ENCODE results near the gene MRPL54. TPM values are rescaled to one million over a fixed set of nuclear protein-coding genes. Genes with fewer than 3 reads are reported as not detected.

Gene MRPL54
- total RNA-seq (2014; rRNA removed) (73.9 and 80.8 TPM in 2 replicates), Bru-seq, nascent RNA (percentile 53 among the genes with signal in this experiment), BruChase-seq, experiment 1, labeled RNA remaining after a 6-hour chase (percentile 78 among the genes with signal in this experiment), BruChase-seq, experiment 2, labeled RNA remaining after a 2-hour chase (percentile 51 among the genes with signal in this experiment)
- long read RNA-seq, transcript MRPL54-201 (3 exons, 626 nt) = major isoform, 12 of 19 reads
- long read RNA-seq, partial matches to known transcripts = 7 of 19 reads
- long read RNA-seq, other reads (novel, unspliced or antisense) = 0 of 19 reads

DNA sequence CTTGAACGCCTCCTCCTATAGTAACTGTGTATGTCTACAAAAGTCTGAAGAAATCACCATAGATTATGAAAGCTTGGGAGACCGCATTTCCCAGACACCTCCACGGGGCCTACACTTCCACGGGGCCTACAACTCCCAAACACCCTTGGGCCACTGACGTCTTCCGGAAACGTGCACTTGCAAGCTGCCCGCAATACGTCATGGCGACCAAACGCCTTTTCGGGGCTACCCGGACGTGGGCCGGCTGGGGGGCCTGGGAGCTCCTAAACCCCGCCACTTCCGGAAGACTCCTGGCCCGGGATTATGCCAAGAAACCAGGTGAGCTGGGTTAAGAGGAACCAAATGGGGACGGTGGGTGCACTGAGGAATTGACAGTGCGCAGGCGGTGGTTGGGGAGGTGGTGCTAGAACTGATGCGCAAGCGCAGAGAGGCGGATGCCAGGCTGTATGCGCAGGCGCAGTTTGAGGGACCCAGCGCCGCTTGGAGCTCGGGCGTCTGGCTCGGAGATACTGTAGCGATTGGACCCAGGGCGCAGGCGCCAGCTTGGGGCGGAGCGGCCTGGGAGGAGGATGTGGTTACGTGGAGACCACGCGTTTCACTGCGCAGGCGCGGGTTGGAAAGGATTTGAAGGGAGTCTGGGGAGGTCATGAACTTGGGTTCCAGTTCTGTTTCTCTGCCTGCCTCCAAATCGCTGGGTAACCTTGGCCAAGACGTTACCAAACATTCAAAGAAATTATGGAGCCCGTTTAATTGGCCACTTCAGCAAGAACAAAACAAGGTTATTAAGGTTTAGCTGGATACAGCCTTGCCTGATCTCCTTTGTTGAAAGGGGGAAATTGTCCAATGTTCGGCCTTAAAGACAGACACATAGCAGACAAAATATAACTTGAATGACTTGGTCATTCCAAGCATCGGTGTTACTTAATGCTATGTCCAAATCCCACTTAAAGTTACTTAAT, at the start of gene MRPL54:
MRPL54 (plus strand) TSS at position 182 of the 959 bp plus-strand sequence; CDS start at position 201, 19 bp downstream.
- Histone ChIP-seq H3K27me3 (ENCODE audit: low read length) (no peaks in the 10 kb centered on the region), H3K79me2 (ENCODE audit: low read length) (peaks cover 28% of the 10 kb centered on the region), H3K36me3 (ENCODE audit: low read depth, low read length) (no peaks in the 10 kb centered on the region), H3K4me1 (ENCODE audit: insufficient read depth, low read length) (peaks cover 5% of the 10 kb centered on the region; the same call in 1 of the 2 replicates), H4K20me1 (ENCODE audit: low read length) (no peaks in the 10 kb centered on the region), H3K4me3 (ENCODE audit: low read length) (peak within 1 kb of the TSS; percentile 90), H3K9ac (ENCODE audit: low read length) (peak within 1 kb of the TSS; percentile 99), H3K27ac (ENCODE audit: low read length) (peak within 1 kb of the TSS; percentile 99), H3F3A (ENCODE audit: low read length, unreplicated experiment) (no peaks in the 10 kb centered on the region), H3K9me2 (replicated peaks; ENCODE audit: low read length) (no peaks in the 10 kb centered on the region), H3K4me2 (ENCODE audit: low read length) (peak within 1 kb of the TSS; percentile 94), H3K9me3 (ENCODE audit: low read length) (no peaks in the 10 kb centered on the region), H2AFZ (ENCODE audit: low read length) (peak within 1 kb of the TSS; percentile 95)
- TSS peak; percentile 98 for BruUV-seq (replicated peaks)
- peak; percentile 92 for ATAC-seq
- ChIA-PET POLR2A (ENCODE audit: unreplicated experiment) (interaction anchor here (0.5 to 0.9 kb wide), 5 partner anchors 54 to 1306 kb away, joined by 3 to 7 read pairs (median 4); partner anchors contain the start of genes DAPK3 and LMNB2), CTCF (interaction anchor here (0.7 to 1.2 kb wide), 3 partner anchors 59 to 206 kb away, joined by 3 read pairs; no protein-coding TSS in a partner anchor)
- intact Hi-C loops (cut with micrococcal nuclease) = loop anchor here (5.0 kb wide), 1 partner anchor 225 kb away; the partner anchor contains the start of gene EEF2
- TF ChIP-seq, protein P1, sequence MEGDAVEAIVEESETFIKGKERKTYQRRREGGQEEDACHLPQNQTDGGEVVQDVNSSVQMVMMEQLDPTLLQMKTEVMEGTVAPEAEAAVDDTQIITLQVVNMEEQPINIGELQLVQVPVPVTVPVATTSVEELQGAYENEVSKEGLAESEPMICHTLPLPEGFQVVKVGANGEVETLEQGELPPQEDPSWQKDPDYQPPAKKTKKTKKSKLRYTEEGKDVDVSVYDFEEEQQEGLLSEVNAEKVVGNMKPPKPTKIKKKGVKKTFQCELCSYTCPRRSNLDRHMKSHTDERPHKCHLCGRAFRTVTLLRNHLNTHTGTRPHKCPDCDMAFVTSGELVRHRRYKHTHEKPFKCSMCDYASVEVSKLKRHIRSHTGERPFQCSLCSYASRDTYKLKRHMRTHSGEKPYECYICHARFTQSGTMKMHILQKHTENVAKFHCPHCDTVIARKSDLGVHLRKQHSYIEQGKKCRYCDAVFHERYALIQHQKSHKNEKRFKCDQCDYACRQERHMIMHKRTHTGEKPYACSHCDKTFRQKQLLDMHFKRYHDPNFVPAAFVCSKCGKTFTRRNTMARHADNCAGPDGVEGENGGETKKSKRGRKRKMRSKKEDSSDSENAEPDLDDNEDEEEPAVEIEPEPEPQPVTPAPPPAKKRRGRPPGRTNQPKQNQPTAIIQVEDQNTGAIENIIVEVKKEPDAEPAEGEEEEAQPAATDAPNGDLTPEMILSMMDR (conservative IDR thresholded peaks at IDR 0.05; ENCODE audit: low read depth, low read length) = no peak
- no peak for TF ChIP-seq EZH2phosphoT487 (IDR thresholded peaks at IDR 0.05; ENCODE audit: borderline replicate concordance, low read length)
- TF ChIP-seq EZH2 (IDR thresholded peaks at IDR 0.05; ENCODE audit: low read length, unreplicated experiment) = no peak
- peak; percentile 97 for DNase-seq

DNA sequence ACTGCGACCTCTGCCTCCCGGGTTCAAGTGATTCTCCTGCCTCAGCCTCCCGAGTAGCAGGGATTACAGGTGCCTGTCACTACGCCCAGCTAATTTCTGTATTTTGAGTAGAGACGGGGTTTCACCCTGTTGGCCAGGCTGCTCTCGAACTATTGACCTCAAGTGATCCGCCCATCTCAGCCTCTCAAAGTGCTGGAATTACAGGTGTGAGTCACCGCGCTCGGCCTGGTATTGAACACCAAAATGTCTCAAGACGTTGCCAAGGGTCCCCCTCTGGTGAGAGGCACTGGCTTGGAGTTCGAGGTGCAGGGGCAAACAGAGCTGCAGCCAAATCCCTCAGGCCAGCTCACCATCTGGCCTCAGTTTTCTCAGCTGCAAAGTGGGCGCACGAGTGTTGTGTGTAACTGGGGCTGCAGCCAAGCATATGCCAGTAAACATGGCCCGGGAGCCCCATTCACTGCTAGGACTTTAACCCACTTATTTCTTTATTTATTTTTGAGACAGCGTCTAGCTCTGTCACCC, 46.3 kb upstream of the MRPL54 start:
- Histone ChIP-seq H3K9ac (ENCODE audit: low read length) (no peak overlapping the region), H3K9me2 (replicated peaks; ENCODE audit: low read length) (no peaks in the 10 kb centered on the region), H2AFZ (ENCODE audit: low read length) (no peak overlapping the region), H3K4me2 (ENCODE audit: low read length) (no peak overlapping the region), H3F3A (ENCODE audit: low read length, unreplicated experiment) (no peaks in the 10 kb centered on the region), H3K27me3 (ENCODE audit: low read length) (no peaks in the 10 kb centered on the region), H3K9me3 (ENCODE audit: low read length) (no peaks in the 10 kb centered on the region), H3K27ac (ENCODE audit: low read length) (no peak overlapping the region), H3K36me3 (ENCODE audit: low read depth, low read length) (no peaks in the 10 kb centered on the region), H3K79me2 (ENCODE audit: low read length) (no peaks in the 10 kb centered on the region), H3K4me1 (ENCODE audit: insufficient read depth, low read length) (peaks cover 12% of the 10 kb centered on the region), H3K4me3 (ENCODE audit: low read length) (no peak overlapping the region), H4K20me1 (ENCODE audit: low read length) (no peaks in the 10 kb centered on the region)
- ATAC-seq (no peak), DNase-seq (no peak)
- BruUV-seq (replicated peaks) = no TSS peak
- ChIA-PET POLR2A (ENCODE audit: unreplicated experiment) (no interaction called here), CTCF (no interaction called here)
- intact Hi-C loops (cut with micrococcal nuclease) = no loop called here
- no peak for TF ChIP-seq EZH2 (IDR thresholded peaks at IDR 0.05; ENCODE audit: low read length, unreplicated experiment)
- TF ChIP-seq, protein P1 (conservative IDR thresholded peaks at IDR 0.05; ENCODE audit: low read depth, low read length) = no peak
- TF ChIP-seq EZH2phosphoT487 (IDR thresholded peaks at IDR 0.05; ENCODE audit: borderline replicate concordance, low read length) = no peak

Measured in PC-3 (cell line).